Measurements from ENCODE around the gene PRRT1B. TPM values are rescaled to one million over a fixed set of nuclear protein-coding genes. Genes with fewer than 3 reads are reported as not detected.

The PRRT1B gene
- total RNA-seq, 4 donors from 2014 or later, result not detected

DNA sequence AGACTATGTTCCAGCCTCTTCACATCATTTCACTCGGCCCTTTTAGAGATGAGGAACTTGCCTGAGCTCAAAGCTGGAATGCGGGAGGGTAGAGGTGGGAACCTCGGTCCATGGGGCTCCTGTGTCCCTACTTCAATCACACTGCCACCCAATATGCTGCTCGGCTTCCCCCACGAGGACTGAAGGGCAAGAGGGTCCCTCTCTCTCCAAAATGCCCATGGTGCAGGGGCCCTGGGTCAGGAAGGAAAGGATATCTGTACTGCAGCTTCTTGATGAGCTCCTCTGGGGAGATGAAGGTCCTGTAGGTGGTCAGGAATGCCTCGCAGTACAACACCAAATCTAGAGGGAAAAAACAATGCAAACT lies 46.5 kb downstream of the PRRT1B start:
- no peak for TF ChIP-seq POLR2AphosphoS5 (IDR thresholded peaks at IDR 0.05)
- no peak for TF ChIP-seq EP300 (IDR thresholded peaks at IDR 0.05)
- TF ChIP-seq POLR2A (IDR thresholded peaks at IDR 0.05), result no peak
- TF ChIP-seq, protein P1, sequence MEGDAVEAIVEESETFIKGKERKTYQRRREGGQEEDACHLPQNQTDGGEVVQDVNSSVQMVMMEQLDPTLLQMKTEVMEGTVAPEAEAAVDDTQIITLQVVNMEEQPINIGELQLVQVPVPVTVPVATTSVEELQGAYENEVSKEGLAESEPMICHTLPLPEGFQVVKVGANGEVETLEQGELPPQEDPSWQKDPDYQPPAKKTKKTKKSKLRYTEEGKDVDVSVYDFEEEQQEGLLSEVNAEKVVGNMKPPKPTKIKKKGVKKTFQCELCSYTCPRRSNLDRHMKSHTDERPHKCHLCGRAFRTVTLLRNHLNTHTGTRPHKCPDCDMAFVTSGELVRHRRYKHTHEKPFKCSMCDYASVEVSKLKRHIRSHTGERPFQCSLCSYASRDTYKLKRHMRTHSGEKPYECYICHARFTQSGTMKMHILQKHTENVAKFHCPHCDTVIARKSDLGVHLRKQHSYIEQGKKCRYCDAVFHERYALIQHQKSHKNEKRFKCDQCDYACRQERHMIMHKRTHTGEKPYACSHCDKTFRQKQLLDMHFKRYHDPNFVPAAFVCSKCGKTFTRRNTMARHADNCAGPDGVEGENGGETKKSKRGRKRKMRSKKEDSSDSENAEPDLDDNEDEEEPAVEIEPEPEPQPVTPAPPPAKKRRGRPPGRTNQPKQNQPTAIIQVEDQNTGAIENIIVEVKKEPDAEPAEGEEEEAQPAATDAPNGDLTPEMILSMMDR (IDR thresholded peaks at IDR 0.05), result no peak
- 59% methylated on average over 5 of the region's 6 CpGs for WGBS
- Histone ChIP-seq H3K27me3 (no peaks in the 10 kb centered on the region), H3K9me3 (no peaks in the 10 kb centered on the region), H3K27ac (no peak overlapping the region), H3K36me3 (peaks cover 73% of the 10 kb centered on the region), H3K4me1 (no peaks in the 10 kb centered on the region), H3K4me3 (no peak overlapping the region)
- DNase-seq (ENCODE audit: low spot score in 2 of 2), result no peak

DNA sequence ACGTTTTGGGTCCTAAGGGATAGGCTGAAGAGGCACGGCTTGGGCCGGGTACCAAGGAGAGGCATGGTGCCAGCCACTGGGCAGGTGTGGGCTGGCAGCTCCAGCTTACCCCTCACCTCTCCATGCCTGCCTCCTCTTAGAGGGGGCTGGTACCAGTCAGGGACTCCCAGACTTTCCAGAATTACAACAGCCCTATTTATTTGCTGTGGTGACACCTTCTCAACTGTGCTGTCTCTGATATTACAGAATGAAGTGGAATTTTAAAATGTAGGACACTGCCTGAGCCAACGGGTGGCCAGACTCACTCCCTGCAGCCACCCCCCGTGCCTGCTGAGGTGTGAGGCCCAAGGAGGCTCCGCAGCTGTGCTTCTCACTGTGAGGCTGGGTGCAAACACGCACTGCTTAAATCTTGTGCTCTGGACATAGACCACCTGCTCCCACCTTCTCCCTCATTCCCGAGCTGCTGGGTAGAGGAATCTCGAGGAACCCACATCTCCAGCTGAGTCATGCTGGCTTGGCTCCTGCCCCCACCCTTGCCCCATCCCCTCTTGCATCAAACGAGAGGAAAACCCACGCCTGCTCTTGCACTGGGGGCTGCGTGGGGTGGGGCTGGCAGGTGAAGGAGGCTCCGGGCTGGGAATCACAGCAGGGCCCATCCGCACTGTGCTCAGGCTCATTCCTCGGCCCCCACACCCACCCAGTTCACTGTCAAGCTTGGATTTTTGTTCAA lies 47.9 kb downstream of the PRRT1B start:
- DNase-seq (ENCODE audit: low spot score in 2 of 2), result no peak
- Histone ChIP-seq H3K4me1 (no peaks in the 10 kb centered on the region), H3K36me3 (peaks cover 76% of the 10 kb centered on the region), H3K4me3 (no peak overlapping the region), H3K27ac (no peak overlapping the region), H3K27me3 (no peaks in the 10 kb centered on the region), H3K9me3 (no peaks in the 10 kb centered on the region)
- TF ChIP-seq POLR2AphosphoS5 (IDR thresholded peaks at IDR 0.05) (no peak), EP300 (IDR thresholded peaks at IDR 0.05) (no peak), POLR2A (IDR thresholded peaks at IDR 0.05) (no peak)
- TF ChIP-seq, protein P1 (IDR thresholded peaks at IDR 0.05), result no peak
- 70% methylated on average over 11 of the region's 15 CpGs for WGBS

DNA sequence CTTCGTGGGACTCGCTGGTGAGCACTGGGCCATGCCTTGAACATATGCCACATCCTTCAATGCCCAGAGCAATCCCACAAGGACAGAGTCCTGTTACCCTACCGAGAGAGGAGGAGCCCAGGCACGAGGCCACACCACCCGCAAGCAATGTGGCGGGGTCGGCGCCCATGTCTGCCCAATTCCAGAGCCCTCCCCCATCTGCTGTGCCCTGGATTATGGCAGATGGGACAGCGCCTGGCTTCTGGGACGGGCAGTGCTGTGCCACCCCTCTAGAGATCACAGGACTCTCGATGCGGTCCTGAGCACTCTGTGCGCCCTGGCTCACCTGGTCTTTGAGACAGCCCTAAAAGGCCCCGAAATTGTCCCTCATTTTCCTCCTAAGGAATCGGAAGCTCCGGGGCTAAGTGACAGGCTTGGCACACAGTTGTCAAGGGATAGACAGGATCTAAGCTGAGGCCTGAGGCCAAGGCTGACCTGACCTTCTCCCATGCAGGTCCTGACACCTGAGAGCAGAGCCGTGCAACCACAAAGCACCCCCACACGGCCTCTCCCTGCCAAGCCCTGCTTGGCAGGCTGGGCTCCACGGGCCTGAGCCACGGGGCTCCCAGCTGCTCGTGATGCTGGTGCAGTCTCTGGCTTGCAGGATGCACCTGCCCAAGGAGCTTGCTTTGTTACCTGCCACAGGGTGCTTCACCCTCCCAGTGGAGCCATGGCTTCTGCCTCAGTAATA lies 48.8 kb downstream of the PRRT1B start:
- TF ChIP-seq, protein P1 (IDR thresholded peaks at IDR 0.05), result no peak
- TF ChIP-seq POLR2A (IDR thresholded peaks at IDR 0.05), result no peak
- no peak for TF ChIP-seq POLR2AphosphoS5 (IDR thresholded peaks at IDR 0.05)
- no peak for TF ChIP-seq EP300 (IDR thresholded peaks at IDR 0.05)
- Histone ChIP-seq H3K9me3 (no peaks in the 10 kb centered on the region), H3K4me3 (no peak overlapping the region), H3K27ac (no peak overlapping the region), H3K4me1 (no peaks in the 10 kb centered on the region), H3K27me3 (no peaks in the 10 kb centered on the region), H3K36me3 (peaks cover 74% of the 10 kb centered on the region)
- DNase-seq (ENCODE audit: low spot score in 2 of 2), result no peak
- WGBS, result 73% methylated on average over 11 of the region's 21 CpGs

DNA sequence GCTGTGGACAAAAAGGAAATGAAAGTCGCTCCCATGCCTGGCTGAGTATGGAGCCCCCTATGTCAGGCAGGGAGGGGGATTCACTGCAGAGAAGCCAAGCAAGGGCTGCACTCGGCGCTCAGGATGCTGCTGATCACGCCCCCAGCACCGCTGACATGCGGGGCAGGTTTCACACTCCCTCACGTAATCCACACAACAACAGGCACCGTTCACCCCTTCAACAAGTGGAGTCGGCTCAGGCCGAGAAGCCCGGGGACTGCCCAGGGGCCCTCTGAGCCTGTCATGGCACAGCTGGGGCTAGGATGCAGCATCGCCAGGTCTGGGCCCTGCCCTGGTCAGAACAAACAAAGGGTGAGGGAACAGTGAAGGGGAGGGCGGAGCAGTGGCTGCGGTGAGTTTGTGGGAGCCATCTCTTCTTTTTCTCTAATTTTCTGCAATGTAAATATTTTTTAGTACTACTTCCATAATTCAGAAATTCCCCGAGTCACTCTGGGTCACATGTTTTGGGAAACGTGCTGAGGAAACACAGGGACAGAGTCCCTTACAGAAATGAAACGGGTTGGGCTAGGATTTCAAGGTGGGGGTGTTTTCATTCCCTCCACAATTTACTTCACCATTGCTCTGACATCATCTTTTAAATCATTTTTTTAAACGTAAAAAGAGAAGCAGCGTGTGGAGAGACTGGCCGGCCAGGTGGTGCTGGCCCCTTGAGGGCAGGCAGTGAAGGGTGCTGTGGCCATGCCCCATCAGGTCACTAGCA lies 49.8 kb downstream of the PRRT1B start:
- Histone ChIP-seq H3K27ac (no peak overlapping the region), H3K4me3 (no peak overlapping the region), H3K9me3 (no peaks in the 10 kb centered on the region), H3K27me3 (no peaks in the 10 kb centered on the region), H3K36me3 (peaks cover 74% of the 10 kb centered on the region), H3K4me1 (no peaks in the 10 kb centered on the region)
- TF ChIP-seq, protein P1 (IDR thresholded peaks at IDR 0.05), result no peak
- no peak for TF ChIP-seq POLR2AphosphoS5 (IDR thresholded peaks at IDR 0.05)
- TF ChIP-seq POLR2A (IDR thresholded peaks at IDR 0.05), result no peak
- no peak for TF ChIP-seq EP300 (IDR thresholded peaks at IDR 0.05)
- DNase-seq (ENCODE audit: low spot score in 2 of 2), result no peak
- WGBS, result 84% methylated on average over 18 of the region's 20 CpGs
